Erythroblast (primary cell): Measurements from ENCODE around the gene MGLL.

ENCODE experiments used
- GATA1 ChIP-seq: IDR thresholded peaks from 2 replicates; pipeline ENCODE4 v1.6.1; 2011; ENCODE audit warnings: low read depth, mild to moderate bottlenecking, control low read depth, low read length, moderate library complexity
- POLR2A ChIP-seq: IDR thresholded peaks from 2 replicates; pipeline ENCODE4 v1.6.1; 2011; ENCODE audit warnings: mild to moderate bottlenecking, low read length

DNA sequence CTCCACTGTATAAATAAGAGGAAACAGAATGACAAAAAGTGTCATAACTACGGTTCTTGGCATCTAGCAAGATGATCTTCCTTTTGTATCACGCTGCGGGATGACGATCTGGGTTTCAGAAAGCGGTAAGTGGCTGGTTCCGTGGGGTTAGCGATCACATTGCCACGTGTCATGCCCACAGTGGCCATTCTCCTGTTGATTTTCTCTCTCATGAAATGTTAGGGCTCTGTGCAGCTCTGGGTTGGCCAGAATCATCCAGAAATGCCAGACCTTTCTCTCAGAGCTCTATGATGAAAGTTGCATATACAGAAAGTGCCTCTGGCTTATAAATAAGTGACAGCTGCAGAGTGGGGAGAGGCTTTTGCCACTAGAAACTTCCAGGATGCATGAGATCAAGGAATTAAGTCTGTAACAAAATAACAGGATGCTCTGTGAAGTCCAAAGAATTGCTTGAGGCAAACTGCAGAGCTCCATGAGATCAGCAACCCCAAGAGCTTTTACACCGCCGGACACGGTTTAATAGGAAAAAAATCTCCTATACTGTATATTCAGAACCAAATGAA is 78.0 kb downstream of the MGLL start:
- no peak for TF ChIP-seq POLR2A
- TF ChIP-seq GATA1 = no peak
